Omental fat pad (tissue), 4 donors: ENCODE data around the gene CD86. TPM values are rescaled to one million over a fixed set of nuclear protein-coding genes. Genes with fewer than 3 reads are reported as not detected.

Experiments used
- ATAC-seq: fragments of 150-250 bp; one replicate; pipeline ENCODE4 v1.9.1; 2016; ENCODE audit warnings: mild to moderate bottlenecking, moderate library complexity; ENCODE audit not compliant: low FRiP score
- DNase-seq: peaks from one replicate; pipeline ENCODE4 v3.0.0-alpha.2; 2019; ENCODE audit warnings: low spot score
- CTCF ChIP-seq, 3 donors: fragments of 450-650 bp; IDR thresholded peaks; one replicate each; pipeline ENCODE4 v1.5.1; 2016 to 2017; ENCODE audit warnings: antibody characterized with exemption in 3 of 3, mild to moderate bottlenecking in 3 of 3, moderate library complexity in 2 of 3
- total RNA-seq, 4 donors: library from RNA; depleted of rRNA; stranded (reverse); fragments of >200 nt; gene quantifications; one replicate each; pipeline ENCODE4 v1.1.0, GENCODE V29; 2016

CD86 gene
- total RNA-seq = 10 to 100 TPM; 10.7 to 21.6 (median 15.2) TPM

- TF ChIP-seq CTCF (IDR thresholded peaks at IDR 0.05) = no peak
- DNase-seq (no peak), ATAC-seq (no peak)
Measured at GRCh38 chr3:122055215-122055614, at the start of gene CD86. Gene CD86 (plus strand): TSS chr3:122055362. CDS start chr3:122055490, 128 bp downstream.

- TF ChIP-seq CTCF (IDR thresholded peaks at IDR 0.05) = no peak
- ATAC-seq = no peak
- no peak for DNase-seq
Measured at GRCh38 chr3:122006267-122006666, 48.9 kb upstream of the CD86 start.

- TF ChIP-seq CTCF (IDR thresholded peaks at IDR 0.05) = no peak
Measured at GRCh38 chr3:122008166-122008565, 47.0 kb upstream of the CD86 start.

GRCh38 chr3:122010506-122010905, 44.7 kb upstream of the CD86 start:
- no peak for ATAC-seq
- no peak for TF ChIP-seq CTCF (IDR thresholded peaks at IDR 0.05)
- no peak for DNase-seq

More at GRCh38 chr3:122008166-122008565, 47.0 kb upstream of the CD86 start:
- ATAC-seq (no peak), DNase-seq (no peak)

- TF ChIP-seq CTCF (IDR thresholded peaks at IDR 0.05) = no peak
- DNase-seq (no peak), ATAC-seq (no peak)
Measured at GRCh38 chr3:122011396-122011795, 43.8 kb upstream of the CD86 start.

- DNase-seq (no peak), ATAC-seq (no peak)
Measured at GRCh38 chr3:122012821-122013220, 42.3 kb upstream of the CD86 start.

More at GRCh38 chr3:122012821-122013220, 42.3 kb upstream of the CD86 start:
- no peak for TF ChIP-seq CTCF (IDR thresholded peaks at IDR 0.05)
